Fibroblast of gingiva (primary cell): ENCODE results near the gene SORBS1.

Experiments
- DNase-seq: peaks from one replicate; pipeline ENCODE4 v3.0.0-alpha.2; 2011; ENCODE audit warnings: low read depth

Gene SORBS1

DNA sequence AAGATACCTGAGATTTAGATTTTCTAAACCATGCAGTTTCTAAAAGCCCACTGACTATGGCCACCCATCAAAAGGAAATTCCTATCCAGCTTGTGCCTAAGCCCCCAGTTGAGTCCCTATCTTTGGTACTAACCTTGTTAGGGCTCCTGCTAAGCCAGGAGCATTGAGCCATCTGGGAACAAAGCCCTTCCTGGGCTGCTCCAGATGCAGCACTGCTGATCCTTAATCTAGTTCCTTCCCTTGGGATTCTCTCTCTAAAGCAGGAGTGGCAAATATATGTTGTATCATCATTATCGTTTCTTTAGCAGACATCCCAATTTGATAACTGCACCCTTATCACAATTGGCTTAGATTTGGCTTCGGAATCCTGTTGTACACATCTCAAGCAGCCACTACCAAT, 245.7 kb downstream of the SORBS1 start:
- DNase-seq = no peak

DNA sequence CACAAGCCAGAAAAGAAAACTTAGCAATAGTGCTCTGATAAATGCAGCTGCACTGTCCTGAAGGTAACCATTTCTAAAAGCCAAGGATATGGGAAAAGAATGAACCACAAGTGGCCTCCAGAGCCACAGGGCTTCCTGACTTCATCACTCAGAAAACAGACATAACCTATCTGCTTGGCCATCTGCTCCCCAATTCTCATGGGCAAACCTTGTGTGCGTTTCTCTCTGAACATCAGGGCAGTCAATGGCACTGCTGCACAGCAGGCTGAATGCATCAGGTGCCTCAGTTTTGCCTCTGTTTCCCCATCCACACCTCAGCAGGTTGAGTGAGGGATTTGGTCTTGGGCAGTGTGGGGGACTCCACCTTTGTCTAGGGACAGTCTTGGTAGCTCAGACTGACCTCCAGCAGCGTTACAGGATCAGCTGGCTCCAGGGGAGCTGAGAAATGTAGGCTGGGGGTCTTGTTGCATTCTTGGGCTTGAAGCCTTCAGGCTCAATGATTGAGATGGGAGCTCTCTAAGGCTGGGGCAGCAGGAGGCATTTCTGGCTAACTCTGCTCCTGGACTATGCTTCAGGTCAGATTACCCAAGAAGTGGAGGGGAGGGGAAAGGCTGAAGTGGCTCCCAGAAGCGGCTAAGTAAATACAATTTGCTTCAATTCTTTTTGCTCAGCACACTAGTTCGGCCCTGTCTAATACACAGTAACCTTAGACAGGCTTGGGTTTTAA, 246.8 kb downstream of the SORBS1 start:
- no peak for DNase-seq

DNA sequence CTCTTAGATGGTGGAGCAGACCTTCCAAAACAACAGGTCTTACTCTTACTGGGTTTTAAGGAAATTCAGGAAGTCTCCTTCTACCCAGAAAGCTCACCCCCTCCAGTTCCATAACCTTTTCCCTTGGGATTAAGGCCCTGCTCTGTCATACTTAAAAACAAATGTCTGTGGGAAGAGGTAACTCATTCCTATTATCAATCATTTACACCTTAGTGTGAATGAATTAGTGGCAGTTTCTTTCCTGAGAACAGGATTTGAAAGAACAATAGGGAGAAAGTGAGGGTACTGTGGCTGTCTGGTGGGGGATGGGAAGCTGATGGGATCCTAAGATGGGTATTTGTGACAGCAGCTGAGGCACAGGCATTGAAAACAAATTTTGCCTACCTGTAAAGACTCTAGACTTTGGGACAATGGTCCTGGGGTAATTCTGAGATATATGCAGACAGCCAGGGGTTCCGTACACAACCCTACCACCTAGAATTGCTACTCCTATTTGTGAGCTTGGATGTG, 248.1 kb downstream of the SORBS1 start:
- no peak for DNase-seq

DNA sequence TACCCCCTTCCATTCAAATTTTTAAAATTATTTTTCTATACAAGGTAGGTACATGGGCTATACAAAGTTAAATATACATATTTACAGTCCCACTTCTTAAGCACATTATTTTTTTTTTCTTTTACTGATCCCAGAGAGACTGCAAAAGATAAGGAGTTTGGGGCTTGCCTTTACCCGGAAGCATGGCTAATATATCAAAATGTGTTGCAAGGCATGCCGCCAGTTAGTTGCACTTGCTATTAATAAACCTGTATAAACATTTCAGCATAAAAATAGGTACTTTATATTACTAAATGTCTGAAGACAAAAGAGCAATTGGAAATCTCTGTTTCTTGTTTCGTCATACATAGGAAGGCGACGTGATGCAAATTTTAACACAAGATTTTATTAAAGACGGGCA, 248.9 kb downstream of the SORBS1 start:
- DNase-seq = no peak

DNA sequence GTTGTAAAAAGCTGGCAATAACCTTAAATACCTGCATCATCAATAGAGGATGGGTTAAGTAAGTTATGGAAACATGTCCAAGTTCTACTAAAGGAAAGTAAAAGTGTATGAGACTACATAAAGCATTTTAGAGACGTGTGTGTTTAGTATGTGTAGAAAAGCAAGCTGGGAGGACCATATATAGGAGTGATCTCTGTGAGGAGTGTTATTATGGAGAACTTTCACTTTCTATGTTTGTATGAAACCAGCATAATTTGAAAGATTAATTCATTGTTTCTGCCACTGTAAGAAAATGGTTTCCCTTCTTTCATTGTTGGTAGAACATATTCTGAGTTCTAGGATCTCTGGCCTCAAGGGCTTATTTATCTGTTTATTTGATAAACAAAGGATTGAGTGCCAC, 251.2 kb downstream of the SORBS1 start:
- DNase-seq = no peak

DNA sequence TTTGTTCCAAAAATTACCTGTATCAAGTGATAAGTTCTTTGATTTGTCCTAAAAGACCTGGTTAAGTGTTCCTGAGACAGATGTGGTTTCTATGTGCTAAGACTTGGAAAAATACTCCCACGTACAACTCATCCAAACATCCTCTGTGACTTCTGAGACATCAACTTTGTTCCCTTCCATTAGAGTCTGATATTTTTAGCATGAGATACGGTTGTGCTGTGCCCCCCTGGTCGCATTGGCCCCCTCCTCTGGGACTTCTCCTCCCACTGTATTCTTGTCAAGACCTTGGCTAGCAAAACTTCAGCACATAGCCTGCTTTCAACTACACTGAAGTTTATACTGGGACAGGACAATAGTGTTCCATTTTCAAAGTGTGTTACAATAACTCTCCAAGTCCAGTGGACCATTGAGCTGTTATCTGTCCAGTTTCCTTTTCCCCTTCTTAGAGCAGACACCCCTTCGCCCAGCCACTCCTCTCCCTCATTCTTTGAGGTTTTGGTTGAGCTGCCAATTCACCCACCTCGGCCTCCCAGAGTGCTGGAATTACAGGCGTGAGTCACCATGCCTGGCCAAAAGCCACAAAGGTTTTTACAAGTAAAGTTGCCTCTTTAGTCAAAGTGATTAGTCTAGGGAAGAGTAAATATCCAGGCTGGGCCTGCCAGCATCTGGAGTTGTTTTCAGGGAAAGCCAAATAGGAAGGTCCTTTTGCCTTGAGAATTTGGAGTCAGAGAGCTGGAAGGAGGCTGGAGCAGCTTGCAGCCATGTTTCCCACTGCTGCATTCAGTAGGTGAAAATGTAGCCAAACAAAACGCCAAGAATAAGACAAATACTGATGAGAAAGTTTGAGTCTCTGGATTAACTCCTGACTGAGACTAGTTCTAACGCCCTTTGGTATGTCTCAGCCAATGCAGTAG, 252.5 kb downstream of the SORBS1 start:
- DNase-seq = peak; percentile 95

DNA sequence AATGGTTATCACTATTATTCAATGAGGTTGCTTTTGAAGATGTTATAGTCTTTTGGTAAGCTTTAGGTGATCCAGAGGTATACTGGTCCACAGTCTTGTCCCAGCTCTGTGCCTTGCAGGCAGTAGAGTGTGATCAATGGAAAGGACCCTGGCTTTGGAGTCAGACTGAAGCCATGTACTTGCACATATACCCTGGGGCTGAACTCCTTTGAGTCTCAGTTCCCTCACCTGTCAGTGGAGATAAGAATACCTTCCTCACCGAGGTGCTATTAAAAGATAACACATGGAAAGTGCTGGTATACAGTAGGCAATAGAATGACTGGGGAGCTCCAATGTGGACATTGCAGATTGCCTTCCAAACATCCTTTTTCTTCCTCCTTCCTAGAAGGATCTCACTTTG, 254.3 kb downstream of the SORBS1 start:
- no peak for DNase-seq

DNA sequence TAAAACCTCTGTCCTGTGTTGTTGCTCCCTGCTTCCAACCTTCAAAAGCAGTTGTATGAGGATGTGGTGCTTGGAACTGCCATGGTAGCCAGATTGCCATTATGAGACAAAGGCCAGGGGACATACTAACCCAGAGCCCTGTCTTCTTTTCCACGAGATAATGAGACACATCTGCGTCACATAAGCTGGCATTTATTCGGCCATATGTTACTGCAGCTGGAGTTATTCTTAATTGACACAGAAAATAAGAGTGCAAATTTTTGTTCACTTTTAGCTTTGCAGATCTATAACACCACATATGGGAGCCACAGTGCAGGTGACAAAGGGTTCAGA, 254.9 kb downstream of the SORBS1 start:
- no peak for DNase-seq

DNA sequence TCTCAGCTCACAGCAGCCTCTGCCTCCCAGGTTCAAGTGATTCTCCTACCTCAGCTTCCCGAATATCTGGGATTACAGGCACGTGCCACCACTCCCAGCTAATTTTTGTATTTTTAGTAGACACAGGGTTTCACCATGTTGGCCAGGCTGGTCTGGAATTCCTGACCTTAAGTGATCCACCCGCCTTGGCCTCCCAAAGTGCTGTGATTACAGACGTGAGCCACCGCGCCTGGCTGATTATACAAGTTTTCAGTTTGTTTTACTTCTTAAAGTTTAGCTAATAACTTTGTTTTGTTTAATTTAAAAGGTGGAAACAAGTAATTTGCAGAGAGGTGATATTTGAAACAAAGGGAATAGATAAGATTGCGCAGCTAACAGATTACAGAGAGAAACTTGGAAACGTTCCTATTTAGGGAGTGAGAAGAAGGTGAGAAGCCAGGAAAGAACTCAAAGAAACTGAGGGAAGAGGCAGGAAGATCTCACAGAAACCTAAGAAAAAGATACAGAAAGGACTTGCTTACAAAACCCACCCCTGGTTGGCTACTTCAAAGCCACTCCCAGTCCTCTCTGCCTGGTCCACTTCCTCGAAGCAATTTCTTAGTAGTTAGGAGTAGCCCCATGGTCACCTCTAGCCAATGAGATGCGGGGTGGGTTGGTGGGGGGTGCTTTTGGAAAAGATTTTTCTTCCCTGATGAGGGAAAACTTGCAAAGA, 255.4 kb downstream of the SORBS1 start:
- DNase-seq = no peak

DNA sequence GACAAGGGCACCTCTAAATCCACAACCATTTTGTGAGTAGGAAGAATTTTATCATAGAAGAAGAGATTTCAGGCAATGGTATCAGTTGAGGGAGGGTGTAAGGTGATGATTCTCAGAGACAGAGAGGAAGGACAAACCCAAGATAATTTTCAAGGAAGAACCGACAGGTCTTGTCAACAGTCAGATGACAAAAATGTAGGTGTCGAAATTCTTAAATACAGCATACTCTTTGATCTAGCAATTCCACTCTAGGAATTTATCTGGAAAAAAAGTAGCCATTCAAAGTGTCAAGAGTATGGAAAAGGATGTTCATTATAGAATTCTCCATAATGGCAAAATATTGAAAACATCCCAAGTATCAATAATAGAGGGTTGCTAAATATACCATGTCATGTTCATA, 256.2 kb downstream of the SORBS1 start:
- no peak for DNase-seq

DNA sequence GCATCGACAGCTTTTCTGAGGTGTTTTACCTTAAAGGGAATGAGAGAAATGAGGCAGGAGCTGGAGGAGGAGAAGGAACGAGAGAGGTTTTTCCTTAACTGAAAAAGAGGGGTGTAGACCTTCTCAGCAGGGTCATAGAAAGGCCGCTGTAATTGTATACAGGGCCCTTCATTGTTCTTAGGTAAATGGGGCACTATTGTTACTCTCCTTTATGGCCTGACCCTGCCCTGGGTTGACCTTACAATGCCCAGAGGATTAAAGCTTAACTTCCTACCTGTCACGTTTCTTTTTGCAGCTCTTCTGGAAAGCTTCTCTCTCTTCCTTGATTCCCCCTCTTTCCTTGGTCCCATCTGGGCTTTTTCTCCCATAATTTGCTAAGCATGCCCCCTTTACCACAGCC, 256.7 kb downstream of the SORBS1 start:
- DNase-seq = no peak

DNA sequence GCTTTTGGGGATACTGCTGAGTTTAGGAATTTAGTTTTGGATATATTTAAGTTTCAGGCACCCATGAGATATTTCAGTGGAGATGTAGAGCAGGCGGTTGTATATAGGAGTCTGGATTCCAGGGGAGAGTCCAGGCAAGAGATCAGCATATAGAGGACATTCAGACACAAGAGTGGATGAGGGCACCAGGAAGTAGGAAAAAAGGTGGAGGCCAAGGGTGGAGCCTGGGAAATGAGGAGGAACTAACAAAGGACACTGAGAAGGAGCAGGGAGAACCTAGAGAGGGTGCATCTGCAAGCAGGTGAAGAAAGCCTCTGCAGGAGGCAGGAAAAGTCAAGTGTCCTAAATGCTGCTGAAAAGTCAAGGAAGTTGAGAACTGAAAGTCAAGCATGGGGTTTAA, 257.2 kb downstream of the SORBS1 start:
- no peak for DNase-seq

DNA sequence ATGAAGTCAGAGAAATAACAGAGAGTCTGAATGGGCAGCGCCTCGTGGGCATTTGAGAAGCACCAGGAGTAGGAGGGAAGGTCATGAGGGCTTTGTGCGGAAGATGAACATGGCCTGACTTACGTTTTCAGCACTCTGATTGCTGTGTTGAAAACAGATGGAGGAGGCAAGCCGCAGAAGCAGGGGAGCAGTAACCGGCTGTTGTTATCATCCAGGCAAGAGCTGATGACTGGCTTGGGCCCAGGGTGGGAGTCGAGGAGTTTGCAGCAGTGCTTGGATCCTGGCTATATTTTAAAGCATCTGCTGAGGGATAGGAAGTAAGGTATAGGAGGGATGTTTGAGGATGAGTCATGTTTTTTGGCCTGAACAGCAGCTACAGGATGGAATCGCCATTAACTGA, 257.6 kb downstream of the SORBS1 start:
- no peak for DNase-seq

DNA sequence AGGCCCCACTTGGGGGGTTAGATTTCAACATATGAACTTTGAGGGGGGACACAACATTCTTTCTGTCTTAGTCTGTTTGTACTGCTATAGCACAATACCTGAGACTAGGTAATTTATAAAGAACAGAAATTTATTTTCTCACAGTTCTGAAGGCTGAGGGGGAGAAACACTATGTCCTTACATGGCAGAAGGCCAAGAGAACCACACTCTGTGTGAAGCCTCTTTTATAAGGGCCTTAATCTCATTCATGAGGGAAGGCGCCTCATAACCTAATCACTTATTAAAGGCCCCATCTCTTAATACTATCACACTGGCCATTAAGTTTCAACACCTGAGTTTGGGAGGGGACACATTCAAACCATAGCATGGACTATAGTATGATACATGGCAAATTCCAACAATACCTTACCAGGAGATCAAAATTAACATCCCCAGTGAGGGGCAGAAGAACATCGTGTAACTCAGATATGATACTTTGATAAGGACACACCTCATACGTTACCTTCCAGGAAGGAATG, 261.1 kb downstream of the SORBS1 start:
- no peak for DNase-seq

DNA sequence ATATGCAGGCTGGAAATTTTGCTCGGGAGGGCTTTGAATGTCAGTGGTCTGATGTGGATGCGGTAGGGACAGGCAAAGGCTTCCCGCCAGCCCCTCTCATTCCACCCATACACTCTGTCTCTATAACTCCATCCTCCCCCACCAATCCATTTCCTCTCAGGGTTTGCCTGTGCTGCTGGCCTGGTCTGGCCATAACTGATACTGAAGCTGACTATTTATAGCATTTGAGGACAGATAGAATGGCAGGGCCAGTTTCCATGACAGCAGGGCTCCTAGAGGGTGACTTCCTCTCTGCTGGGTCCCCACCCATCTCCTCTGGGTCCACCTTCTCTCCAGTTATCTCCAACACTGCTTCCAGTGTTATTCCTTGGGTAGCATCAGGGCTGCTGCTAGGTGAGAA, 263.8 kb downstream of the SORBS1 start:
- DNase-seq = no peak

DNA sequence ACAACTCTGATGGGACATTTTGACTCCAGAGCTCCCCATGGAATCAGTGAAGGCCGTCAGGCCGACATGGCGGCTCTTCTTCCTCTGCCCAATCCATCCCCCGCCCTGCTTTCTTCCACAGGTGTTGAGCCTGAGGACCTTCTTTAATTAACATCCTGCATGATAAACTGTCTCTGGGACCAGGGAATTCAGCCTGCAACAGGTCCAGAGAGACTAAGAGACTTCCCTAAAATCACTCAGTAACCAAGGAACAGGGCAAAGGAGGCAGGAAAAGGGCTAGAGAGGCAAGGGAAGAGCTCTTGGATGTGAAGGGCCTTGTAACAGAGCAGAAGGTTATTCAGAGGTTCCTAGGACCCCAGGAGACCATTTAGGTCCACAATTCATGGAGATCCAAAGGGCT, 264.4 kb downstream of the SORBS1 start:
- no peak for DNase-seq

DNA sequence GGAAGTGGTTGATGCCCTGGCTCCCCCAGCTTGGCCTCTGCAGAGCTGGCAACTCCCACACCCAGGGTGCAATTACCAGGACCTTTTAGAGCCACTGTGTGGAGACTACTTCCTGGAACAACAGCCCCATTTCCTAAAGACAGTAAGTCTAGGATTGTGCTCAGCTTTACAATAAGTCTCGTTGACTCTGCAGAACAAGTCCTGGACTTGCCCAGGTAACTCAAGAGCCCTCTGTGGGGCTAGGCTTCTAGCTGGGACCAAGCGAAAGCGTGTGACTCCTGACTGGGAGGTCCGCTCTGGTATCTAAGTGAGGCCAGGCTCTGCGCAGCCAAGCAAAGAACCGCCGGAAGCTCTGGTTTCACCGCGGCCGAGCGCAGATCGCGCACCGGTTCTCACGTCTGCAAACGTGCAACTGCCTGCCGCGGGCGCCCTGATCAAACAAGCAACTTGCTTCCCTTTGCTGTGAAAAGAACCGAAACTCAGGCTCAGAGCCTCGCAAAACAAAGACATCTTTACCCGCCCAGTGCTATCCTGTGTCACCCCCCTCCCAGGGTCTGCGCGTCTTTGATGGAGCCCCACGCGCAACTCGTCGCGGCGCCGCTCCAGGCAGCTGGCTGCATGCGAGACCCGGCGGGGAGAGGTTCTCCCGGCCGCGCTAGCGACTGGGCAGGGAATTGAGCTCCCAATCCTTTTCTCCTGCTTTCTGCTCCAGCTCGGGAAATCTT, 266.0 kb downstream of the SORBS1 start:
- DNase-seq = peak; percentile 40

DNA sequence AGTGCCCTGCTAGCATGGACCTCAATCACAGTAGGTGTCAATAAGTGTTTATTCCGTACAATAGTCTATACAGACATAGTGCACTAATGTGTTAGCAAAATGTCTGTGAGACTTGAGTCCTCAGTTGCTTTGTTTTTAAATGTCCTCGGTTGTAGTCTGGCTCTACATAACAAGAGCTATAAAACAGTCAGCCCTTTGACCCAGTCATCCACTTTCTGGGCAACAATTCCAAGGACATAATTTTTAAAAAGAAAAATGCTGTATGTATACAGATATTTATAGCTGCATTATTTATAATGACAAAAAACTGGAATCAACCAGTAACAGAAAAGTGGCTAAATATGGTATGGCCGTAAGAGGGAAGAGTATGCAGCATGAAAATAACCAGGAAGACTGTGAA, 267.5 kb downstream of the SORBS1 start:
- no peak for DNase-seq

DNA sequence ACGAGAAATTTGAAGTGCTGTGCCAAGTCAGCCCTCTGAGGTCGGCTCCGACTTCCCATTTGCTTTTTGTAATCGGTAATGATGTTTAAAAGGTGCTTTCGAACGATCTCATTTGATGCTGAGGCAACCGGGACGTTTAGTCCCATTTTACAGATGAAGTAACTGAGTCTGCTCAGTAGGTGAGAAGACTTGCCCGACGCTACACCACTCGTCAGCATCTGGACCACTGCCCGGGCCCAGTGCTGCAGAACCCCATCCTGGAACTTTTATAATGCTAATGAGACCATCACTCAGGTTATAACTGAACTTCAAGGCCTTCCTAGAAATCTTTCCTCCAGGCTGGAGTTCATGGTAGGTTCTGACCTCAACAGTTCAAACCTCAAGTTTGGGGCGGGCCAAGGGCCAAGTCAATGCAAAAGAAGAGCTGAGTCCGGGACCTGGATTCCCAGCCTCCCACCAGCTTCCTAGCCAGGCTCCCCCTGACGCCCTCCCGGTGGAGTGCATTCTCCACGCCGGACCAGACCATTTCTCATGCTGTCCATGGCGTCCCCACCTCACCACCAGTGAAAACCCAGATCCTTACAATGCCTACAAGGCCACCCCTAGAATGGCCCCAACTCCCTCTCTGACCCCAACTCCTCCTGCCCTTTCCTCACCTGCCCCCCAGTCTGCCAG, 269.7 kb downstream of the SORBS1 start:
- no peak for DNase-seq

DNA sequence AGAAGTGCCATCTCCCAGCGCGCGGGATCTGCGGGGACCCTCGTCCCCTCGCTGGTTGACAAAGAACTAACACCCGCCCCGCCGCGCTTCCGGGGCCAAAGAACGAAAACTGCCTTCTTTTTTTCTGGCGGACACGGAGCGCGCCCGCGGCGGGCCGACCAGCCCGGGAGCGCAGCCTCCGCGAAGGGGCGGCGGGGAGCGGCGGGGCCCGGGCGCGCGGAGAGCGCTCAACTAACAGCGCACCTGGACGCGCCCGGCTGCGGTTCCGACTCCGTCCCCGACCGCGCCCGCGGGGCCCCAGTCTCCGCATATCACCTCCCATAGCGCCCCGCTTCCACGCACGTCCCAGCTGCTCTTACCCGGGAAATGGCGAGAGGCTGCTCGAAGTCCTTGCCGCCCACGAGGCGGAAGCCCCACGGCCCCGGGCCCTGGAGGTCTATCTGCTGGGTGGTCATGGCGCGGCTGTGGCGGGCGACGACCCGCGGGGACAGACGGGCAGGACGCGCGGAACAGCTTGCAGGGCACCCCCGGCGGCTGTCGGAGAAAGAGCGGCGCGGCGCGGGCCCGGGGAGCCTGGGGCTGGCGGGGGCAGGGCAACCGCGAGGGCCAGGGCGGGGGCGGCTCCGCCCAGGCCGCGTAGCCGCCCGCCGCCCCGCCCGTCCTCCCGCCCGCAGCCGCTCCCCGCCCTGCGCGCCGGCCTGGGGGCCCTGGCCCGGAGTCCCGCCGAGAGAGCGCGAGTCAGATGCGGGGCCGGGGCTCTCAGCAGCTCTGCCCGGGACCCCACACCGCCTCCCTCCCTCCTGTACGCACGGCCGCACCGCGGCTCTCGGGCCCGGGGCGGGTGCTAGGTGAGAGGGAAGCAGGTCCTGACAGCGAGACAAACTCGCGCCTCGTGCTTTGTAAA, 270.5 kb downstream of the SORBS1 start, which contains the start of gene PDLIM1:
TSS of gene PDLIM1 (minus strand) at position 543 of the 904 bp plus-strand sequence. CDS start at position 455, 88 bp downstream.
- peak; percentile 67 for DNase-seq
